Kidney (tissue), 14 donors: Measurements from ENCODE around the gene COL23A1. TPM values are rescaled to one million over a fixed set of nuclear protein-coding genes. Genes with fewer than 3 reads are reported as not detected.

Experiments
- DNase-seq, 5 donors: peaks; one replicate each; pipeline ENCODE4 v3.0.0-alpha.2; 2013 to 2020
- FAIRE-seq: peaks from 2 replicates; lab custom pipeline; 2012; peaks lifted over from hg19 to GRCh38; lab: Jason Lieb, UNC
- H3K27ac ChIP-seq, 2 donors: one replicate each; pipeline ENCODE4 v1.7.0; 2013; ENCODE audit warnings: low read depth in 2 of 2, low read length in 2 of 2, inconsistent platforms in 1 of 2
- H3K27me3 ChIP-seq: one replicate; pipeline ENCODE4 v1.7.1; 2013; ENCODE audit warnings: low read length, inconsistent platforms; ENCODE audit not compliant: control insufficient read depth, insufficient read depth
- H3K36me3 ChIP-seq, 3 donors: one replicate each; pipeline versions ENCODE4 v1.7.0 to v1.7.1; 2013; ENCODE audit warnings: low read length in 3 of 3, control low read depth in 1 of 3, inconsistent platforms in 1 of 3; ENCODE audit not compliant: insufficient read depth in 3 of 3, control insufficient read depth in 2 of 3
- H3K4me1 ChIP-seq, 3 donors: one replicate each; pipeline versions ENCODE4 v1.7.0 to v1.7.1; 2013; ENCODE audit warnings: low read length in 3 of 3, inconsistent platforms in 1 of 3, low read depth in 1 of 3; ENCODE audit not compliant: control insufficient read depth in 2 of 3, insufficient read depth in 2 of 3
- H3K4me3 ChIP-seq, 3 donors: one replicate each; pipeline versions ENCODE4 v1.7.0 to v1.8.1; 2013; ENCODE audit warnings: low read length in 3 of 3, control low read depth in 1 of 3, inconsistent platforms in 1 of 3
- H3K9ac ChIP-seq, 3 donors: one replicate each; pipeline versions ENCODE4 v1.7.0 to v1.7.1; 2013; ENCODE audit warnings: low read length in 3 of 3, control low read depth in 1 of 3, inconsistent platforms in 1 of 3
- H3K9me3 ChIP-seq, 3 donors: one replicate each; pipeline versions ENCODE4 v1.7.0 to v1.7.1; 2013; ENCODE audit warnings: low read length in 3 of 3, control low read depth in 1 of 3, inconsistent platforms in 1 of 3; ENCODE audit not compliant: control insufficient read depth in 2 of 3, insufficient read depth in 1 of 3
- intact Hi-C: fragments of 100-400 bp; cut with DNase I; formaldehyde crosslinking; loops from one replicate; pipeline ENCODE4 v1.11.1; 2022
- polyA plus RNA-seq: library from polyadenylated mRNA; stranded (reverse); fragments of 350-450 nt; fragmentation: Illumina TruSeq; extraction: RNeasy Lipid Tissue Mini Kit (QIAGEN cat#74804); gene quantifications from one replicate; pipeline ENCODE4 v1.2.3, GENCODE V29; 2014; ENCODE audit warnings: low read depth, low replicate concordance; ENCODE audit not compliant: insufficient read depth
- total RNA-seq: library from RNA; stranded (reverse); fragmentation: NEBNext Ultra II Directional; extraction: Animal tissue kit (Norgen Biotek cat#: 25700); gene quantifications from one replicate; pipeline ENCODE4 v1.2.1, GENCODE V29; 2021
- TF ChIP-seq, protein P1 (sequence below): IDR thresholded peaks from 3 replicates; pipeline ENCODE4 v1.5.1; 2012; ENCODE audit warnings: mild to moderate bottlenecking, moderate library complexity, borderline replicate concordance; ENCODE audit not compliant: insufficient read depth; ENCODE audit errors: extremely low read depth
- donor health status: control.
- donor health status: control.
- donor health status: control.
- donor health status: control.
- donor health status: control.
- donor health status: DM: yes; HTN: yes; CAD: no.
- donor health status: Normal renal cell carcinoma (clear cell type).

COL23A1 gene
- total and polyA plus RNA-seq, 2 donors from 2014 or later, result 4.1 to 8.7 TPM

DNA sequence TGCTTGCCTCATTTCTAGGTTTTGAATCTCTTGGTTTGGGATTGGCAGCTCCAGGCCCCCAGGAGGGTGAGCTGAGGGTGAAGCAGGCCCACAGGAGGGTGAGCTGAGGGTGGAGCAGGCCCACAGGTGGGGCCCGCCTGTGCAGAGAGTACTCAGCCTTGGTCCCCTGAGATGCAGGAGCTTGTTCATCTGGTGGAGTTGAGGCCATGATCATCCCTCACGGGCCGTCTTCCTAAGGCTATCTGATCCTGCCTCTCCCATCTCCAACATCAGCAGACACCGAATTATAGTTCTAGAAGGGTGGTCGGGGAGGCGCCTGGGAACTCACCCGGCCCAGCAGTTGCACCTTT is 225.9 kb downstream of the COL23A1 start:
- peaks cover 0 to 2% (median 0%) of the 10 kb centered on the region in 3 donors for H3K4me1 ChIP-seq
- DNase-seq (peak in 1 of 5 donors; percentile 48), FAIRE-seq (no peak)
- no peak overlapping the region for H3K4me3 ChIP-seq
- no peak overlapping the region for H3K9ac ChIP-seq
- no peak overlapping the region for H3K27ac ChIP-seq
- no peaks in the 10 kb centered on the region for H3K27me3 ChIP-seq
- no peaks in the 10 kb centered on the region for H3K9me3 ChIP-seq
- intact Hi-C loops, result no loop called here
- no peaks in the 10 kb centered on the region for H3K36me3 ChIP-seq
- TF ChIP-seq, protein P1, sequence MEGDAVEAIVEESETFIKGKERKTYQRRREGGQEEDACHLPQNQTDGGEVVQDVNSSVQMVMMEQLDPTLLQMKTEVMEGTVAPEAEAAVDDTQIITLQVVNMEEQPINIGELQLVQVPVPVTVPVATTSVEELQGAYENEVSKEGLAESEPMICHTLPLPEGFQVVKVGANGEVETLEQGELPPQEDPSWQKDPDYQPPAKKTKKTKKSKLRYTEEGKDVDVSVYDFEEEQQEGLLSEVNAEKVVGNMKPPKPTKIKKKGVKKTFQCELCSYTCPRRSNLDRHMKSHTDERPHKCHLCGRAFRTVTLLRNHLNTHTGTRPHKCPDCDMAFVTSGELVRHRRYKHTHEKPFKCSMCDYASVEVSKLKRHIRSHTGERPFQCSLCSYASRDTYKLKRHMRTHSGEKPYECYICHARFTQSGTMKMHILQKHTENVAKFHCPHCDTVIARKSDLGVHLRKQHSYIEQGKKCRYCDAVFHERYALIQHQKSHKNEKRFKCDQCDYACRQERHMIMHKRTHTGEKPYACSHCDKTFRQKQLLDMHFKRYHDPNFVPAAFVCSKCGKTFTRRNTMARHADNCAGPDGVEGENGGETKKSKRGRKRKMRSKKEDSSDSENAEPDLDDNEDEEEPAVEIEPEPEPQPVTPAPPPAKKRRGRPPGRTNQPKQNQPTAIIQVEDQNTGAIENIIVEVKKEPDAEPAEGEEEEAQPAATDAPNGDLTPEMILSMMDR, result no peak

DNA sequence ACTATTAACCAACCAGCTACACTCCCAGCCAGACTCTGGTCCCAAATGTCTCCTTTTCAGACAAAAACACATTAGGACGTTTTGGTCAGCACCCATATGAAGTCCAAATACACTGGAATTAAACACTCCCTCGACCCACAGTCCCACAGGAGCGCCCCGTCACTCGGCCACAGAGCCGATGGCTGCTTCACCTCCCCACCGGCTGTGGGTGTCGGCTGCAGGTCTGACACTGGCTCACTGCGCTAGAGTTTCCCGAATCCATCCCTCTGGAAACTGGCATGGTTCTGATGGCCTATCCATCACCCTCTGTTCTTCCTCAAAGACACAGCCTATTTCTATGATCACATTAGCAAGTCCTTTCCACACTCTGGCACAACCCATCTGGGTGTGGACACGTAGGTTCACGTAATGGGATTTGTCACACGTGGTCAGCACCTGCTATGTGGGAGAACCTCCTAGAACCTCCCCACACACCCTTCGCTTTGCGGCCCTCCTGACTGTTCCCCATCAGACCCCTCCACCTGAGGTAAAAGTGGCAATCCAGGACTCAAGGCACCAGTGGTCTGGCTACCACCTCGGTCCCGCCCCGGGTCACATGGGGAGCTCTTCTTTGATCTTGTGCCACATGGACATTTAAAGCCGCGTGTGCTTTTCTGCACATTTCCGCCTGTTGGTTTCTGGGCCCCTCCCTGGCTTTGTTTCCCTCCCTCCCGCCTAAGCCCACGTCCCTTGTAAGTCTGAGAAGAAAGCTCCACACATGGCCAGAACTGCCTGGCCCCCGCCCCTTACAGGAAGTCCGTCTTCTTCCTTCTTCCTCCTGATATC is 226.5 kb downstream of the COL23A1 start:
- Histone ChIP-seq H3K9me3 (no peaks in the 10 kb centered on the region), H3K4me1 (peaks cover 0 to 2% (median 0%) of the 10 kb centered on the region in 3 donors), H3K4me3 (no peak overlapping the region), H3K9ac (no peak overlapping the region), H3K27me3 (no peaks in the 10 kb centered on the region), H3K27ac (no peak overlapping the region), H3K36me3 (no peaks in the 10 kb centered on the region)
- TF ChIP-seq, protein P1, result no peak
- intact Hi-C loops, result no loop called here
- DNase-seq (peak in 1 of 5 donors; percentile 62), FAIRE-seq (no peak)

DNA sequence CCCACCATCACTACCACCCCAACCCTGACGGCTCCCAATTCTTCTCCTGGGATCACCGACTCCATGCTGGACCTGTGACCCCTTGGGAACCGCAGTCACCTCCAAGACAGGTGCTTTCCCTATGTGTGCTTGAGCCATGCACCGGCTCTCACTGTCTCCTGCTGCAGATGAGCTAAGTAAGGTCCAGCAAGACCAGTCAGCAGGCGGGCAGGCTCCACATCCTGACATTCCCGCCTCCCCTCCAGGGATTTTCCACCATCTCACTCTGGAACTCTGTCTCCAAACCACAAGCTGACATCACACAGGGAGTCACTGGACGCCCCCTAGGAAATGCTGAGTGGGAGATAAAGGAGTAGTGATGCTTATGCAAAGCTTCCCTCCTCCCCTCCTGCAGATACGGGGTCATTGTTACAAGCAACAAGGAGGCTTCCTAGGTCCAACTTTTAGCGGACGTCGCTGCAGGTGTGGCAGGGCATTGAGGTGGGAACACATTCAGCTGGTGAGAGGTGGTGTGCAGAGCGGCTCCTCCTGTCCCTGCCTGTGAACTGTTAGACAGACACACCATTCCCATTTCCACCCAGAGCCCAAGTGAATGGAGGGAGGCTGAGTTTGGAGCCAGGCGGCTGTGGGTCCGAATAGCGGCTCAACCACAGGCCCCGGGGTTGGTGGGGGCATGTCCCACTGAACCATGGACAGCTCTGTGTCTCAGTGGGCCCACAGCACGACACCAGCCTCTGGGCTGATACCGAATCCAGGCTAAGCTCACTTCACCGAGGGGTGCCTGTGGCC is 228.3 kb downstream of the COL23A1 start:
- TF ChIP-seq, protein P1, result no peak

More for the DNA sequence above, 228.3 kb downstream of the COL23A1 start:
- DNase-seq (peak in 1 of 5 donors; percentile 63), FAIRE-seq (no peak)
- Histone ChIP-seq H3K9ac (no peak overlapping the region), H3K9me3 (peaks cover 0 to 10% (median 0%) of the 10 kb centered on the region in 3 donors), H3K4me3 (no peak overlapping the region), H3K36me3 (peaks cover 0 to 9% (median 0%) of the 10 kb centered on the region in 3 donors), H3K27ac (no peak overlapping the region), H3K27me3 (peaks cover 6% of the 10 kb centered on the region), H3K4me1 (peaks cover 0 to 2% (median 0%) of the 10 kb centered on the region in 3 donors)
- intact Hi-C loops, result no loop called here
